Activated CD8-positive, alpha-beta memory T cell treated with anti-CD3 and anti-CD28 coated beads, Interleukin-2, amount 10 ng/mL, durations not matched to agents 7 days and 5 days (primary cell): ENCODE results near the gene TRAP1. TPM values are rescaled to one million over a fixed set of nuclear protein-coding genes. Genes with fewer than 3 reads are reported as not detected.

ENCODE experiments used
- ATAC-seq: fragments of 150-1000 bp; cut with Tn5 transposase; one replicate; pipeline ENCODE4 v1.10.0; 2021; ENCODE audit warnings: moderate library complexity
- CTCF ChIA-PET: fragments of 350-600 bp; sonication (Branson Sonifier 250); formaldehyde crosslinking; loops from one replicate; lab custom pipeline; 2021; ENCODE audit warnings: antibody characterized with exemption; lab: Charles Lee
- DNase-seq: peaks from one replicate; pipeline ENCODE4 v3.0.0-alpha.2; 2020
- H3K27ac Mint-ChIP-seq: one replicate; pipeline ENCODE4 v1.8.0; 2021; ENCODE audit warnings: mild to moderate bottlenecking, mixed read lengths
- H3K27me3 Mint-ChIP-seq: one replicate; pipeline ENCODE4 v1.8.0; 2021; ENCODE audit warnings: mixed read lengths
- H3K36me3 Mint-ChIP-seq: one replicate; pipeline ENCODE4 v1.8.0; 2021; ENCODE audit warnings: mild to moderate bottlenecking, mixed read lengths
- H3K4me1 Mint-ChIP-seq: one replicate; pipeline ENCODE4 v1.8.0; 2021; ENCODE audit warnings: mixed read lengths
- H3K4me3 Mint-ChIP-seq: one replicate; pipeline ENCODE4 v1.8.0; 2021; ENCODE audit warnings: mild to moderate bottlenecking, moderate library complexity, mixed read lengths
- H3K9me3 Mint-ChIP-seq: one replicate; pipeline ENCODE4 v1.8.0; 2022; ENCODE audit warnings: low read depth, mixed read lengths
- total RNA-seq, 2 experiments: library from RNA; stranded (reverse); gene quantifications; one replicate each; pipeline ENCODE4 v1.2.3, GENCODE V29; 2021

Gene TRAP1
- total RNA-seq, 2 experiments from 2014 or later = 147 to 193 TPM

GRCh38 chr16:3748307-3748706 lies 31.0 kb upstream of the TRAP1 start:
- Mint-ChIP-seq H3K4me1 (peaks cover 13% of the 10 kb centered on the region), H3K4me3 (no peak overlapping the region), H3K9me3 (no peaks in the 10 kb centered on the region), H3K27ac (peak overlapping the region; percentile 17), H3K27me3 (no peaks in the 10 kb centered on the region), H3K36me3 (peaks cover 35% of the 10 kb centered on the region)
- DNase-seq (no peak), ATAC-seq (no peak)
- CTCF ChIA-PET = no interaction called here

GRCh38 chr16:3745751-3746355 lies 28.5 kb upstream of the TRAP1 start:
- no peak overlapping the region for H3K27ac Mint-ChIP-seq
- no peaks in the 10 kb centered on the region for H3K9me3 Mint-ChIP-seq
- peaks cover 32% of the 10 kb centered on the region for H3K36me3 Mint-ChIP-seq
- ATAC-seq = no peak
- no peak for DNase-seq
- H3K4me3 Mint-ChIP-seq = no peak overlapping the region
- H3K27me3 Mint-ChIP-seq = no peaks in the 10 kb centered on the region
- CTCF ChIA-PET = no interaction called here
- peaks cover 13% of the 10 kb centered on the region for H3K4me1 Mint-ChIP-seq

GRCh38 chr16:3744018-3744417 lies 26.7 kb upstream of the TRAP1 start:
- CTCF ChIA-PET = no interaction called here

GRCh38 chr16:3740934-3741333 lies 23.6 kb upstream of the TRAP1 start:
- Mint-ChIP-seq H3K9me3 (no peaks in the 10 kb centered on the region), H3K4me1 (peaks cover 7% of the 10 kb centered on the region), H3K36me3 (peaks cover 35% of the 10 kb centered on the region), H3K4me3 (no peak overlapping the region), H3K27me3 (no peaks in the 10 kb centered on the region), H3K27ac (no peak overlapping the region)
- DNase-seq (no peak), ATAC-seq (no peak)
- CTCF ChIA-PET = no interaction called here

More at GRCh38 chr16:3744018-3744417, 26.7 kb upstream of the TRAP1 start:
- peaks cover 30% of the 10 kb centered on the region for H3K36me3 Mint-ChIP-seq
- ATAC-seq (no peak), DNase-seq (no peak)
- H3K9me3 Mint-ChIP-seq = no peaks in the 10 kb centered on the region
- H3K4me3 Mint-ChIP-seq = no peak overlapping the region
- H3K4me1 Mint-ChIP-seq = peaks cover 3% of the 10 kb centered on the region
- H3K27me3 Mint-ChIP-seq = no peaks in the 10 kb centered on the region
- H3K27ac Mint-ChIP-seq = no peak overlapping the region

- no peak overlapping the region for H3K4me3 Mint-ChIP-seq
- no peaks in the 10 kb centered on the region for H3K9me3 Mint-ChIP-seq
- DNase-seq (no peak), ATAC-seq (no peak)
- H3K27ac Mint-ChIP-seq = no peak overlapping the region
- peaks cover 40% of the 10 kb centered on the region for H3K36me3 Mint-ChIP-seq
- H3K4me1 Mint-ChIP-seq = peaks cover 7% of the 10 kb centered on the region
- CTCF ChIA-PET = no interaction called here
- H3K27me3 Mint-ChIP-seq = no peaks in the 10 kb centered on the region
These were observed 22.9 kb upstream of the TRAP1 start for GRCh38 chr16:3740186-3740585.

GRCh38 chr16:3739636-3740035 lies 22.3 kb upstream of the TRAP1 start:
- ATAC-seq = no peak
- Mint-ChIP-seq H3K9me3 (no peaks in the 10 kb centered on the region), H3K4me3 (no peak overlapping the region), H3K27ac (no peak overlapping the region), H3K27me3 (no peaks in the 10 kb centered on the region), H3K36me3 (peaks cover 41% of the 10 kb centered on the region), H3K4me1 (peaks cover 7% of the 10 kb centered on the region)
- CTCF ChIA-PET = no interaction called here
- no peak for DNase-seq

GRCh38 chr16:3738541-3738940 lies 21.2 kb upstream of the TRAP1 start:
- Mint-ChIP-seq H3K4me1 (peaks cover 7% of the 10 kb centered on the region), H3K4me3 (no peak overlapping the region), H3K27me3 (no peaks in the 10 kb centered on the region), H3K27ac (peak overlapping the region; percentile 5), H3K9me3 (no peaks in the 10 kb centered on the region), H3K36me3 (peaks cover 45% of the 10 kb centered on the region)
- DNase-seq (no peak), ATAC-seq (no peak)
- CTCF ChIA-PET = no interaction called here

- H3K4me3 Mint-ChIP-seq = no peak overlapping the region
- no peaks in the 10 kb centered on the region for H3K9me3 Mint-ChIP-seq
- CTCF ChIA-PET = no interaction called here
- peaks cover 7% of the 10 kb centered on the region for H3K4me1 Mint-ChIP-seq
- ATAC-seq (no peak), DNase-seq (no peak)
- no peak overlapping the region for H3K27ac Mint-ChIP-seq
- no peaks in the 10 kb centered on the region for H3K27me3 Mint-ChIP-seq
- peaks cover 43% of the 10 kb centered on the region for H3K36me3 Mint-ChIP-seq
These were observed 20.8 kb upstream of the TRAP1 start for GRCh38 chr16:3738128-3738527.

- ATAC-seq (no peak), DNase-seq (no peak)
- CTCF ChIA-PET = no interaction called here
- Mint-ChIP-seq H3K36me3 (peaks cover 42% of the 10 kb centered on the region), H3K4me3 (no peak overlapping the region), H3K4me1 (peaks cover 7% of the 10 kb centered on the region), H3K27me3 (no peaks in the 10 kb centered on the region), H3K9me3 (no peaks in the 10 kb centered on the region), H3K27ac (no peak overlapping the region)
These were observed 19.9 kb upstream of the TRAP1 start for GRCh38 chr16:3737181-3737580.

GRCh38 chr16:3736116-3736515 lies 18.8 kb upstream of the TRAP1 start:
- DNase-seq = no peak
- peaks cover 7% of the 10 kb centered on the region for H3K4me1 Mint-ChIP-seq
- ATAC-seq = no peak

GRCh38 chr16:3735541-3735940 lies 18.2 kb upstream of the TRAP1 start:
- no peak for ATAC-seq
- no peak overlapping the region for H3K4me3 Mint-ChIP-seq
- no peaks in the 10 kb centered on the region for H3K27me3 Mint-ChIP-seq
- no peaks in the 10 kb centered on the region for H3K9me3 Mint-ChIP-seq
- DNase-seq = no peak
- H3K4me1 Mint-ChIP-seq = peaks cover 7% of the 10 kb centered on the region
- CTCF ChIA-PET = no interaction called here
- H3K36me3 Mint-ChIP-seq = peaks cover 46% of the 10 kb centered on the region
- H3K27ac Mint-ChIP-seq = no peak overlapping the region

More at GRCh38 chr16:3736116-3736515, 18.8 kb upstream of the TRAP1 start:
- CTCF ChIA-PET = no interaction called here
- Mint-ChIP-seq H3K36me3 (peaks cover 44% of the 10 kb centered on the region), H3K27ac (no peak overlapping the region), H3K4me3 (no peak overlapping the region), H3K9me3 (no peaks in the 10 kb centered on the region), H3K27me3 (no peaks in the 10 kb centered on the region)

- H3K27ac Mint-ChIP-seq = no peak overlapping the region
- no peaks in the 10 kb centered on the region for H3K27me3 Mint-ChIP-seq
- DNase-seq (no peak), ATAC-seq (no peak)
- H3K4me1 Mint-ChIP-seq = peaks cover 7% of the 10 kb centered on the region
- H3K9me3 Mint-ChIP-seq = no peaks in the 10 kb centered on the region
- H3K36me3 Mint-ChIP-seq = peaks cover 47% of the 10 kb centered on the region
- CTCF ChIA-PET = no interaction called here
- no peak overlapping the region for H3K4me3 Mint-ChIP-seq
These were observed 17.5 kb upstream of the TRAP1 start for GRCh38 chr16:3734758-3735221.

- Mint-ChIP-seq H3K4me3 (no peak overlapping the region), H3K27me3 (no peaks in the 10 kb centered on the region), H3K27ac (no peak overlapping the region), H3K36me3 (peaks cover 44% of the 10 kb centered on the region), H3K4me1 (peaks cover 6% of the 10 kb centered on the region), H3K9me3 (no peaks in the 10 kb centered on the region)
- ATAC-seq (no peak), DNase-seq (no peak)
- CTCF ChIA-PET = no interaction called here
These were observed 16.9 kb upstream of the TRAP1 start for GRCh38 chr16:3734084-3734757.

GRCh38 chr16:3732171-3732570 lies 14.8 kb upstream of the TRAP1 start:
- CTCF ChIA-PET = no interaction called here
- no peak for ATAC-seq
- no peak for DNase-seq
- peaks cover 47% of the 10 kb centered on the region for H3K36me3 Mint-ChIP-seq
- no peak overlapping the region for H3K4me3 Mint-ChIP-seq
- no peaks in the 10 kb centered on the region for H3K4me1 Mint-ChIP-seq
- no peaks in the 10 kb centered on the region for H3K27me3 Mint-ChIP-seq
- no peaks in the 10 kb centered on the region for H3K9me3 Mint-ChIP-seq
- no peak overlapping the region for H3K27ac Mint-ChIP-seq
